HG02571 (cell line): ENCODE data around the gene UNC5B.

Experiments used
- ATAC-seq: cut with Tn5 transposase; IDR thresholded peaks from one replicate; pipeline ENCODE4 v1.9.1; 2021; ENCODE audit warnings: mild to moderate bottlenecking, moderate library complexity; ENCODE audit not compliant: unreplicated experiment

Gene UNC5B

DNA sequence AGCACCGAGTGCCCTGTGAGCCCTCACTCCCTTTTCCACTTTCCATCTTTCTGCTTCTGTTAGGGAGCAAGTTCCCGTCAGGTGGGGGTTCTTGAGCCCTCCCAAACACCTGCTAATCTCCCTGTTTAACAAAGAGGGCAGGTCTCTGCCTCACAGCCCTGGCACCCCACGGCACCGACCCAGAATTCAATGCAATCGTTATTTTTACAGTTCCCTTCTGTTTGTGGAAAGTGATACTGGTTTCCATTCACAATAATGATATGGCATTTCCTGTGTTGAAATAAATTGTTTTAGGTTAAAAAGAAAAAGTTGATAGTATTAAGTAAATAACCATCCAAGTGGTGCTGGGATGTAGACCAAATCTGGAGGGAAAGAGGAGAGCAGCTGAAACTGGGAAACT lies 67.8 kb downstream of the UNC5B start:
- ATAC-seq: no peak

DNA sequence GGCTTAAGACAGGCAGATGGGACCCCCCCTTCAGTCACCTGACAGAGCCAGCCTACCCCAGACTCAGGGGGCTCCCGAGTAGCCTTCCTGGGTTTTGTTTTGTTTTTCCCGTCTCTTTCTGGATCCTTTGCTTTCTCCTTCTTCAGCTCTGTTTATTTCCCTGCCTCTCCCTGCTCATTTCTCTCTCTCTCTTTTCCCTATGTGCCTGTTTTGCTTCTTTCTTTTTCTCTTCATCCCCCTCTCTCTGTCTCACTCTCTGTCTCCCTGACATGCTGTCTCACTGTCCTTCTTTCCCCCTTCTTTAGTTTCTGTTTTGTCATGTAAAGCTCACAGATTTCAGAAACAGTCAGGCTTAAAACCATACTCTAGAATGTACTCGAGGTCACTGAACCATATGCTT lies 68.5 kb downstream of the UNC5B start:
- no peak for ATAC-seq

DNA sequence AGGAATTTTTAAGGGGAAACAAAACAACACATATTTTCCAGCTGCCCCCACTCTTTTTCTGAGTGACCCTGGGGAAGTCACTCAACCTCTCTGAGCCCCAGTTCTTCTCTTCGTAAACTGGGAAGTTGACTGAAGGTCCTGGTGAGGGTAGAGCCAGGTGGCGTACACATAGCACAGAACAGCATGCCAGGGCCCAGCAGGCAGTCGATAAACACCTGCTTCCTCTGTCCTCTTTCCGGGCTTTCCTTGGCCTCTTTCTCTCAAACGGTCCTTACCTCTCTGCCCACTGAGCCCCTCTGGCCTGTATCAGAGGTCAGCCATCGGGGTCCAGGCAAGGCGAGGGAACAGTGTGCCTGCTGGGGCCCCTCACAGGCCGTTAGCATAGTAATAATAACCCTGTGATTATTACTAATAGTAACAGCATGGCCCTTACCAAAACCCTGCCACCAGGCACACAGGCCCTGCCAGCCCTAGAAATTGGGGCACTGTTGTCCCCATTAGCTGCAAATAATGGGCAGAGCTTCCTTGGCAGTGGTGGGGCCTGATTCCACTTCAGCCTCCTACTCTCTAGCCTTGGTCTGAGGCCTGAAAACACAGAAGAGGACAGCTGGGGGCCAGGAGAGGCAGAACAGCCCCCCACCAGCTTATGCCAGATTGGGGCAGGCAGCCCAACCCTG lies 69.4 kb downstream of the UNC5B start:
- ATAC-seq: no peak

DNA sequence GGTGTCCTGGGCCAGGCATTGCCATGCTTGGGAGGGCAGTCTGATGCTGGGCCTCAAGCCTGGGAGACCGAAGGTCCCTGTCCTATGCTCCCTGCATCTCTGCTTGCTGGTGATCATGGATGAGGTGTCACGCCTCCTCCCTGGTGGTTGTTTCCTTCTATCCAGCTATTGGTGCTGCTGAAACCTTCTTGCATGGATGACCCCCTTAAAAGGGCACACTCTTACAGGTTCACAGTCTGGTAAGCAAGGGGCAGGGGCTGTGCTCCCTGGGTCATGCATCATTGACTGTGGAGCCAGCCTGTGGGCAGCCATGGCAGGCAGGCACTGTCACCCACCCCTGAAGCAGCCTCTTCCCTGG lies 69.9 kb downstream of the UNC5B start:
- no peak for ATAC-seq

DNA sequence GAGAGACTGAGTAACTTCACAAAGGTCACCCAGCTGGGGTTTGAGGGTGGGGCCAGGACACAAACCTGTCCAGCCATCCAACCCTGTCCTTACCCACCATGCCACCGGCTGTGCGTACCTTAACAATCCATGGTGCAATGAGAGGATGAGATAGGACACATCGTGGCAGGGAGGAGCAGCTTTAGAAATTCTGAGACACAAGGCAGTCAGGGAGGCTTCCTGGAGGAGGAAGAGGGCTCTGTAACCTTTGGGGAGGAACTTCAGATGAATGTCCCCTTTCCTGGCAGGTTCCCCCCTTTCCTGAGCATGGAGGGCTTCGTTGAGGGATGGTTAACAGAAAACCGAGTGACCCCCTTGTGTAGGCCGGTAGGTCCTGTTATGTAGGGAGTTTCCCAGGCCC lies 71.0 kb downstream of the UNC5B start:
- no peak for ATAC-seq

DNA sequence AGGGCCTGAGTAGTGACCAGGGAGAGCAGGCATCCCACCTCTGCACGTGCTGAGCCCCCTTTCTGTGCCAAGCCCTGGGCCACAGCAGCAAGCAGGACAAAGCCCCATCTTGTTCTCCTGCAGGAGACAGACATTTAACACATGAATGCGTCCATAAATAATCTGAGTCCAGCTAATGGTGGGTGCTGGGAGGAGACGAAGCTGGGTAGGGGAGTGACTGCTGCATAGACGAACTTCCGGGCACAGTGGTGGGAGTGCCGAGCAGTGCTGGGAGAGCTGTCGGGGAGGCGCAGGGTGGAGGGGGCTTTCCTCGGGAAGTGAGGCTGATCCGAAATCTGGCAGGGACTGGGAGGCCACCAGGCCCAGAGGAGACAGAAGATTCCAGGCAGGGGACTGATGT lies 71.5 kb downstream of the UNC5B start:
- no peak for ATAC-seq

DNA sequence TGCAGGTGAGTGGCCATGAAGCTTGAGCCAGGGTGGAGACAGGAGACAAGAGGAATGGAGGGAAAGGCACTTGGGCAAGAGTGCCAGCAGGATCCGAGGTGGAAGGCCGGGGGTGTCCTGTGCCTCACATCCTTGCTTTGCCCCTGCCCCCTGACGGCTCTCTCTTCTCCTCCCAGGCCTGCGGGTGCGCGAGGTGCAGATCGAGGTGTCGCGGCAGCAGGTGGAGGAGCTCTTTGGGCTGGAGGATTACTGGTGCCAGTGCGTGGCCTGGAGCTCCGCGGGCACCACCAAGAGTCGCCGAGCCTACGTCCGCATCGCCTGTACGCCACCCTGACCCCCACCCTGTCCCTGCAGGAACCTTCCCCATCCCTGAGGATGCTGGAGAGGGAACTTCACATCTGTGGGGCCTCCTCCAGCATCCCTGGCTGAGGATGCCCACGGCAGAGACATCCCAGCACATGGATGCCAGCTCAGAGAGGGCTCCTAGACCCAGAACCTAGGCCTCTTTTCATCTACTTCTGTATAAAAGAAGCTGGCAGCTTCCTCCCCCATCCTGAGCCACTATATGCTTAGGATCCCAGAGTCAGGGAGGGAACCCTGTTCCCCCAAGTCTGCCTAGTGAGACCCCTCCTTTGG lies 72.3 kb downstream of the UNC5B start:
- ATAC-seq: no peak

DNA sequence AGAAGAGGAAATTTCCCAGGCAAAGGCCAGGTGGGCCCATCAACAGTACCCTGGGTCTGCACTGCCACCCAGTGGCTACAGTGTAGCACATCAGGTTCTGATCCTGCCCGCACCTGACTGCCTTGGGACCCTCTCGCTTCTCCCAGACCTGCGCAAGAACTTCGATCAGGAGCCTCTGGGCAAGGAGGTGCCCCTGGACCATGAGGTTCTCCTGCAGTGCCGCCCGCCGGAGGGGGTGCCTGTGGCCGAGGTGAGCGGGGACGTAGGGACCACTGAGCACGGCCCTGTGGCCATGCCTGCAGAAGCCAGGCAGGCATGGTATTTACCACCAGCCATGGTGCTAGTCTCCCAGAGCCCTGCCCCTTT lies 72.8 kb downstream of the UNC5B start:
- no peak for ATAC-seq

DNA sequence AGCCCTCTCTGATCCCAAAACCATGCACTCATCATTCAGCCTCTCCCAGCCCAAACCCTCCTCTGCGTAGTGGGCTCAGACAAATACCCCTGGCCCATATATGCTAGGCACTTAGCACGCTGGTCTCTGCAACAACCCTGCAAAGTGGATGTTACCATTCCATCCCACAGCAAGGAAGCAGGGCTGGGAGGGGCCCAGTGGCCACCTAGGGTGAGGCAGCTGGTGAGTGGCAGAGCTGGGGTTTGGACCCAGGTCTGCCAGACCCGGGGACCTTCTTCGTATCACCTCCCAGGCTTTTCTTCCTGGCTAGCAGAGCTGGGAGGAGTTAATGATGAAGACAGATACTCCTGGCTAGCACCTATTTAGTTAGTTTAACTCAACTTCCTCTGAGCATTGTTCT lies 73.6 kb downstream of the UNC5B start:
- ATAC-seq: no peak

DNA sequence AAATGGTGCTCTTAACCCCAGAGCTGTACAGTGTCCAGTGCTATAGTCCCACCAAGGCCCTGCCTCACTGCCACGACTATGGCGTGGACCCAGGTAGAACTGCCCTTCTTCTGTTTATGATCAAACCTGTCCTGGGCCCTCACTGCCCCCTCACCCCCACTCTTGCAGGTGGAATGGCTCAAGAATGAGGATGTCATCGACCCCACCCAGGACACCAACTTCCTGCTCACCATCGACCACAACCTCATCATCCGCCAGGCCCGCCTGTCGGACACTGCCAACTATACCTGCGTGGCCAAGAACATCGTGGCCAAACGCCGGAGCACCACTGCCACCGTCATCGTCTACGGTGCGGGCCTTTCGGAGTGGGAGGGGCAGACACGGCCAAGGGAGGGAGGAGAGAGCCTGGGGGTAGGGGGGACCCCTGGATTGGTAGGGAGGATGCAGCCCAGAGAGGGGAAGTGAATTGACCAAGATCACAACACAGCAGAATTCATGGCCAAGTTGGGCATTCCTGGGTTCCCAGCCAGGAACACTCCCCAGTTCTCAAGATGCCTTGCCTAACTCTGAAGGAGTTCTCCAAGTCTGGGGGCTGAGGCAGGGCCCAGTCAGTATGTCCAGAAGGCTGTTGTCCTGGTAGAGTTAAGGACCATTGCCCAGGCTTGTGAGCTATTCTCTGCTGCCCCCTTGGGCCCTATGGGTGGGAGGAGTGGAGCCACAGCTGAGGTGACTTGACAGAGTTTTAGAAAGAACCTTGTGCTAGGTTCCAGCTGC lies 74.3 kb downstream of the UNC5B start:
- no peak for ATAC-seq

DNA sequence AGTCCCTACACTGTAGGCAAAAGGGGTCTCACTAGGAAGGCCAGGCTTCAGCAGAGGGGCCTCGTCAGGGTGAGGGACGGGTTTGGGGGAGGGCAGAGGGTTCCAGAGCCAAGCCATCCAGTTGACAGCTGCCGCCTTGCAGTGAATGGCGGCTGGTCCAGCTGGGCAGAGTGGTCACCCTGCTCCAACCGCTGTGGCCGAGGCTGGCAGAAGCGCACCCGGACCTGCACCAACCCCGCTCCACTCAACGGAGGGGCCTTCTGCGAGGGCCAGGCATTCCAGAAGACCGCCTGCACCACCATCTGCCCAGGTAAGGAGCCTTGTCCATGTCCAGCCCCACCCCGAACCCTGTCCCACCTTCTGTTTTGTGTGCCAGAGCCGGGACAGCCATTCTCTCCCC lies 75.1 kb downstream of the UNC5B start:
- no peak for ATAC-seq

DNA sequence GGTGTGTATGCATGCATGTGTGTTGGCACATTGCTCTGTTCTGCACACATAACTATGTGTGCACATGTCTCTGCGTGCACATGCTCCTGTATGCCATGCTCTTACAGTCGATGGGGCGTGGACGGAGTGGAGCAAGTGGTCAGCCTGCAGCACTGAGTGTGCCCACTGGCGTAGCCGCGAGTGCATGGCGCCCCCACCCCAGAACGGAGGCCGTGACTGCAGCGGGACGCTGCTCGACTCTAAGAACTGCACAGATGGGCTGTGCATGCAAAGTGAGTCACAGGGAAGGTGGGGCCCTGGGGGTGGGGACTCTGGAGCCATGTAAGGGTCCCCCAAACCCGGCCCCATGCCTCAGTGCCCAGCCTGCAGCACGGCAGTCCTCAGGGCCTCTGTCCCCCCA lies 76.1 kb downstream of the UNC5B start:
- ATAC-seq: no peak

DNA sequence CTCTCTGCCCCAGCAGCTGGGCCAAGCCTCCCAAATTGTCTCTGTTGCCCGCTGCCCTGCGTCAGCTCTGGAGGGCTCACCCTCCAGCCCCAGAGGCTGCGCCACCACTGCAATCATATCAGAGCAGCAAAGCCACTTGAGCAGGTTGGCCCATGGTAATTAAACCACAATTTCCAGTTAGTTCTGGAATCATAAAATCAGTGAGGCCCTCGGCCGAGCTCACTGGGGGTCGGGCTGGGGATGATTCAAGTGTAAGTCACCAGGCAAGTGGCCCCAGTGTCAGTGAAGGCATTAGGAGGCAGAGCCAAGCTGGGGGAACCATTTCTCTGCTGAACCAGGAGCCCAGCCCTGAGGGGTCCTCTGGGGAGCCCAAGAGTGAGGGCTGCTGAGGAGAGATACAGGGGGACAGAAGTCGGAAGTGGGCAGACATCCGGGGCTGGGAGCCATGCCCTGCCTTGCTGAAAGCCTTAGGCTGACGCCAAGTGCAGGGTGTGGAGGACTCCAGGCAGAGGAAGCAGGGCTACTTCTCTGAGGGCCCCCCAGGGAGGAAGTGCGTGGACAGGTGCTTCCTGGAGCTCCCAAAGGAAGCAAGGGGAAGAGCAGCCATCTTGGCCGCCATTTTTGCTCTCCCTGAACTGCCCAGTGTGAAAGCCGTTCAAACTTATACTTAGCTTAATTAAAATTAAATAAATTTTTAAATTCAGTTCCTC lies 77.2 kb downstream of the UNC5B start:
- no peak for ATAC-seq

DNA sequence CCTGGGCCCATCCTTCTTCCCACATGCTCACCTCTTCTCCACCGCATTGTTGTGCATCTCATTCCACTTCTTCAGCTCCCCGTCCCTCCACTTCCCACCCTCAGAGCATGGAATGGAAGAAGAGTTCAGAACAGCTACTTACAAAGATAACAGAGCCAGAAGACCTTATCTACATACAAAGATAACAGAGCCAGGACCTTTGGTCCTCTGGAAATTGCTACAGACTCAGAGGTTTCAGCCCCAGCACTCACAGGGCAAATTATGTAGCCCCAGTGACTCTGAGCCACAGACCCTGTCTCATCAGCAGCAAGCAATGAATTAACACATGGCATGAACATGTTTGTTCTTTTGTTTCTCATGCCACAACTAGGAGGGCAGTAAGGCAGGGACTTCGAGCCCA lies 78.0 kb downstream of the UNC5B start:
- no peak for ATAC-seq

DNA sequence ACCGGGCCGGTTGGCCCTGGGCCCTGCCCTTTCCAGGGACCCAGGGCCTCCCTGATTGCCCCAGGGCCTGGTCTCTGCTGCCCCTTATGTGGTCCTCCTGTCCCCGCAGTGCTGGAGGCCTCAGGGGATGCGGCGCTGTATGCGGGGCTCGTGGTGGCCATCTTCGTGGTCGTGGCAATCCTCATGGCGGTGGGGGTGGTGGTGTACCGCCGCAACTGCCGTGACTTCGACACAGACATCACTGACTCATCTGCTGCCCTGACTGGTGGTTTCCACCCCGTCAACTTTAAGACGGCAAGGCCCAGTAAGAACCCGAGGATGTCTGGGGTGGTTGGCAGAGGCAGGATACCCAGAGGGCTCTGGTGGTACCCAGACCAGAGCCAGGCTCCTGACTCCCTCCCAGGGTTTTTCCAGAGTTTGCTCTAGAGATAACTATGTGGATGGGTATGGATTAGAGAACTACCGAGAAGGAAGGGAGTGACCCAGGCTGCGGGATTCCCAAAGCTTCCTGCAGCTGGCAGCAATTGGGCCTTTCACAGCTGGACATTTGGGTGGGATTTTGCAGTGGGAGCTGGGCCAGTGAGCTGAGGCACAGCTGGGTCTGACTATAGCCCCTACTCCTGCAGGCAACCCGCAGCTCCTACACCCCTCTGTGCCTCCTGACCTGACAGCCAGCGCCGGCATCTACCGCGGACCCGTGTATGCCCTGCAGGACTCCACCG lies 78.6 kb downstream of the UNC5B start:
- no peak for ATAC-seq

DNA sequence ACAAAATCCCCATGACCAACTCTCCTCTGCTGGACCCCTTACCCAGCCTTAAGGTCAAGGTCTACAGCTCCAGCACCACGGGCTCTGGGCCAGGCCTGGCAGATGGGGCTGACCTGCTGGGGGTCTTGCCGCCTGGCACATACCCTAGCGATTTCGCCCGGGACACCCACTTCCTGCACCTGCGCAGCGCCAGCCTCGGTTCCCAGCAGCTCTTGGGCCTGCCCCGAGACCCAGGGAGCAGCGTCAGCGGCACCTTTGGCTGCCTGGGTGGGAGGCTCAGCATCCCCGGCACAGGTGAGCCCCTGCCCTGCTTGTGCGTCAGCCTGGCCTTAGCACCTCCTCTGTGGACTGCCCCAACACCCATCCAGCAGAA lies 79.1 kb downstream of the UNC5B start:
- no peak for ATAC-seq

DNA sequence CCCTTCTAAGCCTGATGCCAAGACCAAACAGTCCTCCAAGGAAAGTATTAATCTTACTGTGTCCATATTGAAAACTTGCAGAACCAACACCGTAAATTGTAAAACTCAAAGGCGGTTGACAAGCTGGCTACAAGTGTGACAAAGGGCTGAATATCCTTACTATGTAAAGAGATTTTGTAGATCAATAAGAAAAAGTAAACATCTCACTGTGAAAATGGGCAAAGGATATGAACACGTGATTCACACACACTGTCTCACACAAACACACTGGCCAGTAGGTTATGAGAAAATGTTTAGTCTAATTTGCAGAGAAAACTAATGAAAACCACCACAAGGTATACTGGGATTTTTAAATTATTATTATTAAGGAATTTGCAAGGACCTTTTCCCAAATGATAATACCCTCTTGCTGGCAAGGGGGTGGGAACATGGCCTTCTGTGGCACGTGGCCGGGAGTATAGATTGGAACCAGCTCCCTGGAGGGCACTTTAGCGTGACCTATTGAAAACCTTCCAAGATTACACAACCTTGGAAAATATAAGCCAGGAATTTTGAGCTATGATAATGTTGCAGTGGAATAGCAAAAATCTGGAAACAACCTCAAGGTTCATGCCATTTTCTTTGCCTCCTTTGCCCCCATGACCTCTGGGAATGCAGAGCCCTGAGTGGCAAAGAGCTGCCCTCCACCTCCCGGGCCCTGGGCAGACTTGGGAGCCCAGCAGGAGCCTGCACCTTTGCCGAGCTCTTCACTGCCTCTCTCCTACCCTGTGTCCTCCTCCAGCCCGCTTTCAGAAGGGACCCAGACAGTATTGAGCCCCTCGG lies 80.5 kb downstream of the UNC5B start:
- no peak for ATAC-seq

DNA sequence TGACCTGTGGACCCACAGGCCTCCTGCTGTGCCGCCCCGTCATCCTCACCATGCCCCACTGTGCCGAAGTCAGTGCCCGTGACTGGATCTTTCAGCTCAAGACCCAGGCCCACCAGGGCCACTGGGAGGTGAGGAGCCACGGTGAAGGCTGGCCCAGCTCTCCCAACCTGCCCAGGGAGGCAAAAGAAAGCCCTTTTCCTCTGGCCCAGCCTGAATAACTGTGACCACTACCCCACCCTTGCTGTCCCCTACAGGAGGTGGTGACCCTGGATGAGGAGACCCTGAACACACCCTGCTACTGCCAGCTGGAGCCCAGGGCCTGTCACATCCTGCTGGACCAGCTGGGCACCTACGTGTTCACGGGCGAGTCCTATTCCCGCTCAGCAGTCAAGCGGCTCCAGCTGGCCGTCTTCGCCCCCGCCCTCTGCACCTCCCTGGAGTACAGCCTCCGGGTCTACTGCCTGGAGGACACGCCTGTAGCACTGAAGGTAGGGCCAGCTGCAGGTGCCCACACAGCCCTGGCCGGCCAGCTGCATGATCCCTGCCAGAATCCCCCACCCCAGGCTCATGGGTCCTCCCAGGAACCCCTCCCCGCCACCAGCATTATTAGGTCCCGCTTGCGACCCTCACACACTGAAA lies 81.2 kb downstream of the UNC5B start:
- ATAC-seq: no peak

DNA sequence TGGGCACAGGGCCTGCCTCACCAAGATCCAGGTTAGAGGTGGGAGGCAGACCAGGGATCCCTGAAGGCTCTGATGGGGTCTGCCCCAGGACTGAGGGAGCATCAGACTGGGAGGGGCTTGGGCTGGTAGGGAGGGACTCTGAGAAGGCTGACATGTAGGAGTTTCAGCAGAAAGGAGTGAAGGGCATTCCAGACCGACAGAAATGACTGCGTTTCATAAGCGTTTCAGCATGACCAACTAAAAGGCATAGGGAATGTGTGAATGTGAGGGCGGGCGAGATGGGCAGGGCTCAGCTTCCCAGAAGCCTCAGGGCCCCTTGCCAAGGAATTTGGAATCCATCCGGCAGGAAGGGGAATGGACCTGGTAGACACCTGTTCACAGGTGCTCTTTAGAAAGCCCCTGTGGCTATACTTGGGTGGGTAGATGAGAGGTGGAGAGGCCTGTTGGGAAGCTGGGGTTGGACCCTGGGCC lies 81.8 kb downstream of the UNC5B start:
- ATAC-seq: no peak

DNA sequence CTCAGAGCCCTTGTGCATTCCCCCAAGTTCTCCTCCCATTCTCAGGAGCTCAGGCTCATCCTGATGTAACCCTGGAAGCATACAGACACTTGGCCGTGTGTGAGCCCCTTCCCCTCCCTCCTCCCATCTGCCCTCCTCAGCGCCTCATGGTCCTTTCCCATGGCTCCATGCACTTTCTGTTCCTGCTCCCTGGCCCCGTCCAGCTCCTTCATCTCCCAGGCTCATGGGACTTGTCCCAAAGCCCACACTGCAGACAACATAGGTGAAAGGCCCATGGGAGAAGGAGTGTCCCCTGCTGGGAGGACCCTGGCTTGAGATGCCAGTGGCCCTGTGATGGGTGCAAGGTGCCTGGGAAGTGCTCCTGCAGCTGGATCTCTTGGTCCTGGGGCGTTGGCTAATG lies 82.5 kb downstream of the UNC5B start:
- ATAC-seq: no peak
